Uterus (tissue), 2 donors: ENCODE results near the gene GMCL2.

ENCODE experiments used
- CTCF ChIP-seq, 4 experiments: fragments of 200-600 bp in 2 of 4; fragments of 450-650 bp in 2 of 4; sonication (generic) in 2 of 4; IDR thresholded peaks; one replicate each; pipeline ENCODE4 v1.5.1; 2016 to 2019; ENCODE audit warnings: antibody characterized with exemption in 4 of 4, mild to moderate bottlenecking in 2 of 4, moderate library complexity in 1 of 4
- POLR2A ChIP-seq, 2 donors: fragments of 450-650 bp; IDR thresholded peaks; one replicate each; pipeline ENCODE4 v1.6.1; 2016; ENCODE audit warnings: antibody characterized with exemption in 2 of 2, mild to moderate bottlenecking in 1 of 2, moderate library complexity in 1 of 2

GRCh38 chr5:178180141-178180863 is 6.9 kb downstream of the GMCL2 start:
- no peak for TF ChIP-seq CTCF (IDR thresholded peaks at IDR 0.05)
- TF ChIP-seq POLR2A (IDR thresholded peaks at IDR 0.05) = no peak
